ENCODE results near the gene CPVL.

DNA sequence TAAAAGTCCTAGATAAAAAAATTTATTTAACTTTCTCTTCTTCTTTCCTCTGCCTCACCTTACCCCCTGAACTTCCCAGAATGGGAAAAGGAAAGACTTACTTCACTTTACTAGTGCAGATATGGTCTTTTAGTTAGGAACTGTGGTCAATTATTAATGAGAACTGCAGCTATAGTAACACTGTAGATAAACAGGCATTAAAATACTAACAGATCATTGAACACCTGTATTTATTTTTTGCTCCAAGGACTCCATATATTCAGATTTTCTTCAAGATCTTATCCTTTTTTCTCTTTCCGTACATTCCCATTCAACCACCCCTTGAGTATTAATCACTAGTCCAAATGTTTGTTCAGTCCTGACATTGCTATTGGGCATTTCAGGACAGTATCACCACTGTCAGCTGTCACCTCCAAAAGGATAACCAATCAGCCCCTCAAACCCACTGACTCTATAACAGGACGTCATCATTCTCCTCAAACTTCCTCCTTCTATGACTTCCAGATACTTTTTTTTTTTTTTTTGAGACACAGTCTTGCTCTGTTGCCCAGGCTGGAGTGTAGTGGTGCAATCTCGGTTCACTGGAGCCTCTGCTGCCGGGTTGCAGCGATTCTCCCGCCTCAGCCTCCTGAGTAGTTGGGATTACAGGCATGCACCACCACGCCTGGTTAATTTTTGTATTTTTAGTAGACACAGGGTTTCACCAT is 4.2 kb downstream of the CPVL start:
- TF ChIP-seq, protein P1, sequence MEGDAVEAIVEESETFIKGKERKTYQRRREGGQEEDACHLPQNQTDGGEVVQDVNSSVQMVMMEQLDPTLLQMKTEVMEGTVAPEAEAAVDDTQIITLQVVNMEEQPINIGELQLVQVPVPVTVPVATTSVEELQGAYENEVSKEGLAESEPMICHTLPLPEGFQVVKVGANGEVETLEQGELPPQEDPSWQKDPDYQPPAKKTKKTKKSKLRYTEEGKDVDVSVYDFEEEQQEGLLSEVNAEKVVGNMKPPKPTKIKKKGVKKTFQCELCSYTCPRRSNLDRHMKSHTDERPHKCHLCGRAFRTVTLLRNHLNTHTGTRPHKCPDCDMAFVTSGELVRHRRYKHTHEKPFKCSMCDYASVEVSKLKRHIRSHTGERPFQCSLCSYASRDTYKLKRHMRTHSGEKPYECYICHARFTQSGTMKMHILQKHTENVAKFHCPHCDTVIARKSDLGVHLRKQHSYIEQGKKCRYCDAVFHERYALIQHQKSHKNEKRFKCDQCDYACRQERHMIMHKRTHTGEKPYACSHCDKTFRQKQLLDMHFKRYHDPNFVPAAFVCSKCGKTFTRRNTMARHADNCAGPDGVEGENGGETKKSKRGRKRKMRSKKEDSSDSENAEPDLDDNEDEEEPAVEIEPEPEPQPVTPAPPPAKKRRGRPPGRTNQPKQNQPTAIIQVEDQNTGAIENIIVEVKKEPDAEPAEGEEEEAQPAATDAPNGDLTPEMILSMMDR (IDR thresholded peaks at IDR 0.05), result no peak
- TF ChIP-seq POLR2A (IDR thresholded peaks at IDR 0.05; ENCODE audit: low read depth) (no peak), EP300 (IDR thresholded peaks at IDR 0.05) (no peak), POLR2AphosphoS5 (IDR thresholded peaks at IDR 0.05) (no peak)
